GM12872 (cell line): ENCODE measurements around the gene NEK11.

ENCODE experiments used
- CTCF ChIP-seq: IDR thresholded peaks from 3 replicates; pipeline ENCODE4 v1.5.1; 2011; ENCODE audit warnings: low read depth, mild to moderate bottlenecking, low read length, moderate library complexity; ENCODE audit not compliant: insufficient read depth

Gene NEK11

GRCh38 chr3:131091768-131092167, 65.1 kb downstream of the NEK11 start:
- no peak for TF ChIP-seq CTCF

GRCh38 chr3:131107637-131108433, 81.2 kb downstream of the NEK11 start:
- TF ChIP-seq CTCF: no peak

- TF ChIP-seq CTCF: no peak
Measured at GRCh38 chr3:131109156-131109555, 82.5 kb downstream of the NEK11 start.

- no peak for TF ChIP-seq CTCF
Measured at GRCh38 chr3:131110087-131110486, 83.4 kb downstream of the NEK11 start.

- TF ChIP-seq CTCF: no peak
Measured at GRCh38 chr3:131114256-131114655, 87.6 kb downstream of the NEK11 start.

- no peak for TF ChIP-seq CTCF
Measured at GRCh38 chr3:131125684-131126083, 99.0 kb downstream of the NEK11 start.

GRCh38 chr3:131140891-131141290, 114.2 kb downstream of the NEK11 start:
- TF ChIP-seq CTCF: no peak
